WTC11 (cell line): ENCODE results near the gene LEFTY2. TPM values are rescaled to one million over a fixed set of nuclear protein-coding genes. Genes with fewer than 3 reads are reported as not detected.

Experiments used
- AFF4 ChIP-seq: sonication (generic); formaldehyde crosslinking; IDR thresholded peaks from 2 replicates; pipeline ENCODE4 v1.8.1; 2023; ENCODE audit warnings: mild to moderate bottlenecking, missing genetic modification reagents, borderline replicate concordance
- ATF1 ChIP-seq: sonication (generic); formaldehyde crosslinking; IDR thresholded peaks from 2 replicates; pipeline ENCODE4 v1.8.1; 2023; ENCODE audit warnings: mild to moderate bottlenecking, moderate library complexity, missing genetic modification reagents
- ATF3 ChIP-seq: sonication (generic); formaldehyde crosslinking; conservative IDR thresholded peaks from 2 replicates; pipeline ENCODE4 v1.8.1; 2022; ENCODE audit warnings: mild to moderate bottlenecking, missing genetic modification reagents
- ATF6 ChIP-seq: sonication (generic); formaldehyde crosslinking; IDR thresholded peaks from 2 replicates; pipeline ENCODE4 v1.8.1; 2023; ENCODE audit warnings: mild to moderate bottlenecking, missing genetic modification reagents
- CDX4 ChIP-seq: fragments of 250-450 bp; sonication (Bioruptor Pico); IDR thresholded peaks from 2 replicates; pipeline ENCODE4 v1.9.0; 2021; ENCODE audit warnings: moderate library complexity, mild to moderate bottlenecking, inconsistent platforms, borderline replicate concordance
- CREM ChIP-seq: sonication (generic); formaldehyde crosslinking; IDR thresholded peaks from 2 replicates; pipeline ENCODE4 v1.8.1; 2022; ENCODE audit warnings: mild to moderate bottlenecking, missing genetic modification reagents, moderate library complexity
- ERG ChIP-seq: fragments of 250-450 bp; sonication (Bioruptor Pico); IDR thresholded peaks from 2 replicates; pipeline ENCODE4 v1.8.0; 2021; ENCODE audit warnings: mild to moderate bottlenecking
- ETV6 ChIP-seq: sonication (generic); formaldehyde crosslinking; IDR thresholded peaks from 2 replicates; pipeline ENCODE4 v1.8.1; 2022; ENCODE audit warnings: mild to moderate bottlenecking, missing genetic modification reagents
- FOXJ3 ChIP-seq: sonication (generic); formaldehyde crosslinking; IDR thresholded peaks from 2 replicates; pipeline ENCODE4 v1.9.0; 2021; ENCODE audit warnings: missing genetic modification reagents, mild to moderate bottlenecking, borderline replicate concordance
- MXD4 ChIP-seq: fragments of 250-450 bp; sonication (Bioruptor Pico); IDR thresholded peaks from 2 replicates; pipeline ENCODE4 v1.8.0; 2021; ENCODE audit warnings: mild to moderate bottlenecking, moderate library complexity, borderline replicate concordance
- NR2C2 ChIP-seq: sonication (generic); formaldehyde crosslinking; IDR thresholded peaks from 2 replicates; pipeline ENCODE4 v1.8.0; 2022; ENCODE audit warnings: mild to moderate bottlenecking, missing genetic modification reagents
- RELA ChIP-seq: sonication (generic); formaldehyde crosslinking; IDR thresholded peaks from 2 replicates; pipeline ENCODE4 v1.8.1; 2022; ENCODE audit warnings: missing genetic modification reagents, mild to moderate bottlenecking, borderline replicate concordance
- STAT6 ChIP-seq: sonication (generic); formaldehyde crosslinking; conservative IDR thresholded peaks from 2 replicates; pipeline ENCODE4 v1.8.1; 2023; ENCODE audit warnings: mild to moderate bottlenecking, low read depth, missing genetic modification reagents, moderate library complexity
- TCF7 ChIP-seq: sonication (generic); formaldehyde crosslinking; IDR thresholded peaks from 2 replicates; pipeline ENCODE4 v1.8.0; 2022; ENCODE audit warnings: mild to moderate bottlenecking, low read depth, missing genetic modification reagents, moderate library complexity
- TEAD1 ChIP-seq: sonication (generic); formaldehyde crosslinking; IDR thresholded peaks from 2 replicates; pipeline ENCODE4 v1.8.0; 2022; ENCODE audit warnings: mild to moderate bottlenecking, missing genetic modification reagents
- ZBTB21 ChIP-seq: sonication (generic); formaldehyde crosslinking; IDR thresholded peaks from 2 replicates; pipeline ENCODE4 v1.8.1; 2023; ENCODE audit warnings: mild to moderate bottlenecking, missing genetic modification reagents, borderline replicate concordance
- ZBTB43 ChIP-seq: sonication (generic); formaldehyde crosslinking; IDR thresholded peaks from 2 replicates; pipeline ENCODE4 v1.8.1; 2023; ENCODE audit warnings: mild to moderate bottlenecking, missing genetic modification reagents
- ZNF219 ChIP-seq: sonication (generic); formaldehyde crosslinking; IDR thresholded peaks from 2 replicates; pipeline ENCODE4 v1.8.0; 2023; ENCODE audit warnings: missing genetic modification reagents, mild to moderate bottlenecking, borderline replicate concordance
- ZNF232 ChIP-seq: sonication (generic); formaldehyde crosslinking; IDR thresholded peaks from 2 replicates; pipeline ENCODE4 v1.8.0; 2022; ENCODE audit warnings: mild to moderate bottlenecking, missing genetic modification reagents
- ZNF281 ChIP-seq: sonication (generic); formaldehyde crosslinking; IDR thresholded peaks from 2 replicates; pipeline ENCODE4 v1.8.0; 2023; ENCODE audit warnings: mild to moderate bottlenecking, missing genetic modification reagents
- ZNF423 ChIP-seq: fragments of 250-450 bp; sonication (Bioruptor Pico); IDR thresholded peaks from 2 replicates; pipeline ENCODE4 v2.1.2; 2022; ENCODE audit warnings: mild to moderate bottlenecking, moderate library complexity
- ZNF512 ChIP-seq: sonication (generic); formaldehyde crosslinking; IDR thresholded peaks from 2 replicates; pipeline ENCODE4 v1.8.1; 2022; ENCODE audit warnings: missing genetic modification reagents, borderline replicate concordance
- total RNA-seq: library from RNA; stranded (reverse); gene quantifications from 3 replicates; pipeline ENCODE4 v1.2.3, GENCODE V29; 2021

The LEFTY2 gene
- total RNA-seq, 1 experiment from 2014 or later, result 15.5 TPM

GRCh38 chr1:225962440-225962975 lies 21.5 kb upstream of the LEFTY2 start (continued):
- TF ChIP-seq ZNF423 (CRISPR knock-in tag) (peak; percentile 81), ZNF232 (CRISPR knock-in tag) (no peak), ZNF512 (CRISPR knock-in tag) (no peak), TCF7 (no peak), CDX4 (CRISPR knock-in tag) (no peak), ATF3 (no peak), ZNF281 (CRISPR knock-in tag) (no peak), ZBTB43 (CRISPR knock-in tag) (no peak), RELA (no peak), ZNF219 (CRISPR knock-in tag) (no peak), MXD4 (CRISPR knock-in tag) (no peak), AFF4 (CRISPR knock-in tag) (no peak), CREM (no peak), STAT6 (CRISPR knock-in tag) (no peak), ATF1 (CRISPR knock-in tag) (no peak), NR2C2 (CRISPR knock-in tag) (no peak), TEAD1 (CRISPR knock-in tag) (no peak; the same call in 1 of the 2 replicates), ETV6 (CRISPR knock-in tag) (0 out of 2 replicates have a peak, but pooled peaks have one; percentile 63), ERG (no peak), ATF6 (CRISPR knock-in tag) (no peak), FOXJ3 (no peak), ZBTB21 (CRISPR knock-in tag) (no peak)
